ENCODE results near the gene AUTS2.

The AUTS2 gene

DNA sequence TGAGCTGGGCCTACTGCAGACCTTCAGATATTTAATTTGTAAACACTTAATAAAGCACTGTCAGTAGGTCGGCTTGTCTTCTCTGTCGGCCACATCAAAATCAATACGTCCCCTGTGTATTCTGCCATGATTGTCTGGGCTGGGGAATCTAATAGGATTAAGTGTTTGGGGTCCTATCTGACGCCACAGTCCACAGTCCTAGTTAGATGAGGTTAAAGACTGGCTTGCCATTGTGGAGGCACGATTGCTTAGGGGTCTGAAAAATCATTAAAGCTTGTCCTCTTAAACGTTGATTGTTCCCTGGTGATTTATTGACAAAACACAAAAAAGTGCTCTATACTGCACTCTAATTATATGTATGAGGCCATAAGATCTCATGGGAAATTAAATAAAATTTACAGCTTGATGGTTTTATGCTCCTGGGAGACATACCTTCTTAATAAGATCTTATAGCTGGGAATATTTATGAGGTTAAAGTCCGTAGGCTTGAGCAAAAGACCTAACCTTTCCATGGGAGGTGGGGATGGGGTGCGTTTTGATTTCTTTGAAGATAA is 883.4 kb downstream of the AUTS2 start:
- TF ChIP-seq GATA2 (IDR thresholded peaks at IDR 0.05; ENCODE audit: low read depth, low read length) (no peak), GATA3 (IDR thresholded peaks at IDR 0.05; ENCODE audit: low read depth, low read length) (no peak)

GRCh38 chr7:70484255-70484654 is 886.0 kb downstream of the AUTS2 start:
- TF ChIP-seq GATA2 (IDR thresholded peaks at IDR 0.05; ENCODE audit: low read depth, low read length) (no peak), GATA3 (IDR thresholded peaks at IDR 0.05; ENCODE audit: low read depth, low read length) (no peak)

DNA sequence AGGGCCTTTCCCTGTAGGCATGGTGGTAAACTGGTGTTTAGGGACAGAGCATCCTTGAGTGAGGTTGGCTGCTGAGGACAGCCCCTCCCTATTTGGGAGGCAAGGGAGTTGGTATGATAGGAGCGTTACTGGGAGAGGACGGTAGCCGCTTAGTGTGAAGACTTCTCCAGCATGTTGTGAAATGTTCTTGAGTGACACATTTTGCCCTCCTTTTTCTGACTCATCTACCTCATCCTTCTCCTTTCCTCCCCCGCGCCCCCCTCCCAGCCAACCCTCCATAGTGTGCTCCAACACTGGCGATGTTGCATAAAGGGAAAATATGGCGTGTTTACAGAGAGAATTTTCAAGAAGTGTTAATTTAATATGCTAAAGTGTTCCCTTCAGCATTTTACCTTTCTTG is 888.7 kb downstream of the AUTS2 start:
- TF ChIP-seq GATA2 (IDR thresholded peaks at IDR 0.05; ENCODE audit: low read depth, low read length), result no peak
- TF ChIP-seq GATA3 (IDR thresholded peaks at IDR 0.05; ENCODE audit: low read depth, low read length), result no peak

DNA sequence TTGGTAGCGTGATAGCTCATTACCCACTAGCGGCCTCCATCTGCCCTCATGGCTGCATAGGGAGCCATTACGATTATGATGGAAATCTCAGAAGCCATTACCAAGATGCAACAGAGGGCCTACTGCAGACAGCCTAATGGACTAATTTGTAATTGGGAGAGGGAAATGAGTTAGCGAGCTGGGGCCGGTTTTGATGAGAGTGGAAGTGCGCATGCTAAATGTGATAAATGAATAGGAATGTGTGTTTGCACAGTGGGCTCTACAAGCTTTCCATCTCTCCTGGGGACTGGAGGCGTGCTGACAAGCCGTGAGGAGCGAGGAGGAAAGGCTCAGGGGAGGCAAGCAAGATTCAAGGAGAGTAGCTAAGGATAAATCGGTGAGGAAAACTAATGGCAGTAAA is 889.2 kb downstream of the AUTS2 start:
- TF ChIP-seq GATA2 (IDR thresholded peaks at IDR 0.05; ENCODE audit: low read depth, low read length) (no peak), GATA3 (IDR thresholded peaks at IDR 0.05; ENCODE audit: low read depth, low read length) (no peak)

DNA sequence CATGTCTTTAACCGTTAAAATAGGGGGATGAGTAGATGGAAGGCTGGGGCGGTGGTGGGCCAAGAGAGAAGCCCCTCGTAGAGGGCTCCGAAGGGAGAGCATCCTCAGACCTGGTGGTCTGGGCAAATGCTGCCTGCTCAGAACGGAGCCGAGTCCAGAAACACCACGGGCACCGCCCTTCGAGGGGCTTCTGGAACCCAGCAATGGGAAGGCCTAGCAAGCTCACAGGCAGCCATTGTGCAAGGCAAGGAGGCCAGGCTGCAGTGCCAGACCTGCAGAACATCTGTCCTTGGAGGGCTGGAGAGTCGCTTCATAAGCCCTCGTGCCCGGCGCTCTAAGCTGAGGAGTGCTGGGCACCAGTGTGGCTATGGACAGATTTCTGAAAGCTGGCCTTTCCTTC is 889.6 kb downstream of the AUTS2 start:
- TF ChIP-seq GATA3 (IDR thresholded peaks at IDR 0.05; ENCODE audit: low read depth, low read length) (no peak), GATA2 (IDR thresholded peaks at IDR 0.05; ENCODE audit: low read depth, low read length) (no peak)

DNA sequence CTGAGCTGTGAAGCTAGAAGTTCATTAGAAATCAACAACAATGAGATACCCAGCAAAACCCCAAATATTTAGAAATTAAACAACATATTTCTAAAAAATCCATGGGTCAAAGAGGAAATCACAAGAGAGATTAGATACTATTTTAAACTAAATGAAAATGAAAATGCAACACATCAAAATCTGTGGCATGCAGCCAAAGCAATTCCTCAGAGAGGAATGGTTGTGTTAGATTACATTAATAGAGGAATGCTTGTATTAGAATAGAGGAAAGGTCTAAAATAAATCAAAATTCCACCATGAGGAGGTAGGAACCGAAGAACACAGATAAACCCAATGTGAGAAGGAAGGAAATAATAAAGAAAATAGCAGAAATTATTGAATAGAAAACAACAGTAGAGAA is 891.5 kb downstream of the AUTS2 start:
- TF ChIP-seq GATA2 (IDR thresholded peaks at IDR 0.05; ENCODE audit: low read depth, low read length) (no peak), GATA3 (IDR thresholded peaks at IDR 0.05; ENCODE audit: low read depth, low read length) (no peak)

GRCh38 chr7:70492625-70493024 is 894.4 kb downstream of the AUTS2 start:
- no peak for TF ChIP-seq GATA2 (IDR thresholded peaks at IDR 0.05; ENCODE audit: low read depth, low read length)
- TF ChIP-seq GATA3 (IDR thresholded peaks at IDR 0.05; ENCODE audit: low read depth, low read length), result no peak

GRCh38 chr7:70494225-70495032 is 896.2 kb downstream of the AUTS2 start:
- TF ChIP-seq GATA2 (IDR thresholded peaks at IDR 0.05; ENCODE audit: low read depth, low read length) (no peak), GATA3 (IDR thresholded peaks at IDR 0.05; ENCODE audit: low read depth, low read length) (no peak)

DNA sequence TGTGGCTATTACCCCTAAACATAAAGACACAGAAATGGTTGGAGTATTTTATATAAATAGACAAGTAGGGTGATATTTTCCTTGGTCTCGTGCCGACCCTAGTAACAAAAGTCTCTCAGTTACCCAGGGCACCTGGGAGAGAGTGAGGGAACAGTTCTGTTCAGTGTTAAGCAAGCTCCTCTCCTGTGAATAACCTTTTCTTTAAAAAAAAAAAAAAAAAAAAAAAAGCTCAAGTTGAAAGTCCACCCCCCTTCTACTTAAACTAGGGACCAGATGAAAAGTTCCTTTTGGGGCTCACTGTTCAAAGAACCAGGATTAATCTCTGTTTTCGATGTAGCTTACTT is 896.7 kb downstream of the AUTS2 start:
- TF ChIP-seq GATA3 (IDR thresholded peaks at IDR 0.05; ENCODE audit: low read depth, low read length) (no peak), GATA2 (IDR thresholded peaks at IDR 0.05; ENCODE audit: low read depth, low read length) (no peak)

DNA sequence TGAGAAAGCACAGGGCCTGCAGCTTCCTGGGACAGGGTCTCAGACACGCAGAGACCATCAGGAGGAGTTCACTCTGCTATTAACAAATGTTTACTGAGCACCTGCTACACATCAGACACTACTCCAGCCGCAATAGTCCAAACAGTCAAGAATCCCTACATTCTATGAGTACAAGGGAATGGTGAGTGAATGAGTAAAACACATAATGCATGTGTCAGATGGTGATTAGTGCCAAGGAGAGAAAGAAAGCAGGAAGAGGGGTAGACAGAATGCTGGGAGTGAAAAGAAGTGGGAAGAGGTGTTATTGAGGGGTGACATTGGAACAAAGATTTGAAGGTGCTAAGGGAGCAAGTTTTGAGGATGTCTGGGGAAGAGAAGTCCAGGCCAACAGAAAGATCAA is 899.5 kb downstream of the AUTS2 start:
- TF ChIP-seq GATA3 (IDR thresholded peaks at IDR 0.05; ENCODE audit: low read depth, low read length) (no peak), GATA2 (IDR thresholded peaks at IDR 0.05; ENCODE audit: low read depth, low read length) (no peak)

DNA sequence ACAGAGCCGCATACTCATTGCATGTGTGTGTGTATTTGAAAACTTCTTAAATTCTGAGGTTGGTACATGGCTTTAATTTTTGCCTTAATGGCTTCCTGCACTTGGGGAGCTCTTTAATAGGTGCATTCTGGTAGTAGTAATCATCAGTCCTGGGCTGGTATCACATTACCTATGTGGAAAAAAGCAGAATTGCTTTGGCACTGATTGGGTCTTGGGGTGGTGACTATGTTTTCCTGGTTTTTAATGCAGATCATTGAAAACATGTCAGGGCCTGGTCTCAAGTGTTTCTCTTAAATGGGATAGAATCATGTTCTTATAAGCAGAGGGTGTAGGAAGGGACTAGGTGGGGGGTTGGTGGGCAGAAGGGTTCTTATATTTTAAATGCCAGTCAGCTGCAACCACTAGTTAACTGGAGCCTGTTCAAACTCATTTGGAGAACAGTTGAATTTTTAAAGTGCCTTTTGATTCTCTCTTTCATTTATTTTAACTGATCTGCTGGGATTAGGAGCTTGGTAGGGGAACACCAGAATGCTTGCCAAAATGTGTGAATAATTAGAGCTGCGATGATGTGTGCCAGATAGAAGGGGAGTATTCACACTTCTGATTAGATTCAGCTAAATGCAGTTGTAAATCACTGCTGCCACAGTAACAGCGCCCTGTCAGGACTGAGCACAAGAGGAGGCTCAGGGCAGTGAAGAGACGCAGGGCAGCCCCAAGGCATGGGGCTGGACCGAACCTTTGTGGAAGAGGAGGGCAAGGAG is 900.1 kb downstream of the AUTS2 start:
- TF ChIP-seq GATA3 (IDR thresholded peaks at IDR 0.05; ENCODE audit: low read depth, low read length) (no peak), GATA2 (IDR thresholded peaks at IDR 0.05; ENCODE audit: low read depth, low read length) (no peak)

GRCh38 chr7:70500261-70500660 is 902.0 kb downstream of the AUTS2 start:
- TF ChIP-seq GATA2 (IDR thresholded peaks at IDR 0.05; ENCODE audit: low read depth, low read length) (no peak), GATA3 (IDR thresholded peaks at IDR 0.05; ENCODE audit: low read depth, low read length) (no peak)

GRCh38 chr7:70502117-70502863 is 904.0 kb downstream of the AUTS2 start:
- TF ChIP-seq GATA3 (IDR thresholded peaks at IDR 0.05; ENCODE audit: low read depth, low read length), result no peak
- no peak for TF ChIP-seq GATA2 (IDR thresholded peaks at IDR 0.05; ENCODE audit: low read depth, low read length)

- TF ChIP-seq GATA2 (IDR thresholded peaks at IDR 0.05; ENCODE audit: low read depth, low read length) (no peak), GATA3 (IDR thresholded peaks at IDR 0.05; ENCODE audit: low read depth, low read length) (no peak)
These were observed 906.0 kb downstream of the AUTS2 start for GRCh38 chr7:70504254-70504653.
